ENCODE data around the gene MRE11. TPM values are rescaled to one million over a fixed set of nuclear protein-coding genes. Genes with fewer than 3 reads are reported as not detected.

The MRE11 gene
- total and polyA plus RNA-seq, 2 donors (not counting 1 experiment from before 2014, with no cell fraction given) = 5.7 to 53.5 TPM

DNA sequence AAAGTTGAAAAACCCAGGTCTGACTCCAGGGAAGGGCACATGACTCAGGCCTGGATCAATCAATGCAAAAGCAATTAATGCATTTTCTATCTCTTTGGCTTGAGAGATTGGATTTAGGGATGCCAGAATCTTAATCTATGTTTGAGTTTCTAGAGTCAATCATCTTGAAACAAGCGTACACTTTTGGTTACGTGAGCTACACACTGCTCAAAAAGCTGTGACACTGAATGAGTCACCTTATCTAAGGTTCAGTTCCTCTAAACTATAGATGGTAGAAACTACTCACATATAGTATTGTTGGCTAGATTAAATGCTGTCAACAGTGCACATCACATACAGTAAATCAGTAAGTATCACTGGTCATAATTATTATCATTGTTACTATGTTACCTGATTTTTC, 24.2 kb downstream of the MRE11 start:
- CTCF ChIA-PET = no interaction called here
- Histone ChIP-seq H3K79me2 (ENCODE audit: control insufficient read depth, insufficient read depth, low read length) (no peaks in the 10 kb centered on the region), H3K4me1 (ENCODE audit: control insufficient read depth in 2 of 2, insufficient read depth in 2 of 2, low read length in 2 of 2) (peaks cover 4 to 8% of the 10 kb centered on the region in 2 donors), H3K27me3 (replicated peaks in 1 of 4; ENCODE audit: control extremely low read depth in 1 of 4, control insufficient read depth in 3 of 4, insufficient read depth in 4 of 4, low read length in 3 of 4) (no peaks in the 10 kb centered on the region), H3K9ac (ENCODE audit: low read length) (no peak overlapping the region), H3K9me3 (ENCODE audit: control extremely low read depth in 1 of 3, control insufficient read depth in 2 of 3, insufficient read depth in 1 of 3, low read length in 2 of 3) (no peaks in the 10 kb centered on the region), H3K27ac (ENCODE audit: low read length in 2 of 2) (no peak overlapping the region), H2AFZ (ENCODE audit: insufficient read depth, low read depth, low read length, poor library complexity, severe bottlenecking) (no peak overlapping the region), H4K20me1 (ENCODE audit: control insufficient read depth, insufficient read depth, low read length, poor library complexity, severe bottlenecking) (no peaks in the 10 kb centered on the region), H3K4me3 (ENCODE audit: control extremely low read depth in 1 of 5, extremely low read depth in 1 of 5, insufficient read depth in 1 of 5, low read depth in 2 of 5, low read length in 4 of 5) (no peak overlapping the region), H3K36me3 (replicated peaks in 1 of 2; ENCODE audit: control extremely low read depth in 1 of 2, control insufficient read depth in 1 of 2, extremely low read depth in 1 of 2, insufficient read depth in 2 of 2, low read length in 1 of 2) (peaks cover 8 to 46% of the 10 kb centered on the region in 2 experiments), H3K4me2 (replicated peaks; ENCODE audit: low read depth, low read length, poor library complexity, severe bottlenecking) (no peak overlapping the region)
- POLR2A ChIA-PET = no interaction called here
- ATAC-seq (ENCODE audit: low read depth) (no peak), DNase-seq (no peak)
- intact Hi-C loops (cut with micrococcal nuclease) = no loop called here
- Mint-ChIP-seq H3K9me3 (ENCODE audit: insufficient read depth) (no peaks in the 10 kb centered on the region), H3K4me1 (peaks cover 13% of the 10 kb centered on the region), H3K4me3 (no peak overlapping the region), H3K27ac (no peak overlapping the region), H3K27me3 (no peaks in the 10 kb centered on the region)
- TF ChIP-seq EZH2 (IDR thresholded peaks at IDR 0.05; ENCODE audit: borderline replicate concordance, insufficient read depth, low read depth, low read length, poor library complexity, severe bottlenecking) = no peak
- TF ChIP-seq, protein P1, sequence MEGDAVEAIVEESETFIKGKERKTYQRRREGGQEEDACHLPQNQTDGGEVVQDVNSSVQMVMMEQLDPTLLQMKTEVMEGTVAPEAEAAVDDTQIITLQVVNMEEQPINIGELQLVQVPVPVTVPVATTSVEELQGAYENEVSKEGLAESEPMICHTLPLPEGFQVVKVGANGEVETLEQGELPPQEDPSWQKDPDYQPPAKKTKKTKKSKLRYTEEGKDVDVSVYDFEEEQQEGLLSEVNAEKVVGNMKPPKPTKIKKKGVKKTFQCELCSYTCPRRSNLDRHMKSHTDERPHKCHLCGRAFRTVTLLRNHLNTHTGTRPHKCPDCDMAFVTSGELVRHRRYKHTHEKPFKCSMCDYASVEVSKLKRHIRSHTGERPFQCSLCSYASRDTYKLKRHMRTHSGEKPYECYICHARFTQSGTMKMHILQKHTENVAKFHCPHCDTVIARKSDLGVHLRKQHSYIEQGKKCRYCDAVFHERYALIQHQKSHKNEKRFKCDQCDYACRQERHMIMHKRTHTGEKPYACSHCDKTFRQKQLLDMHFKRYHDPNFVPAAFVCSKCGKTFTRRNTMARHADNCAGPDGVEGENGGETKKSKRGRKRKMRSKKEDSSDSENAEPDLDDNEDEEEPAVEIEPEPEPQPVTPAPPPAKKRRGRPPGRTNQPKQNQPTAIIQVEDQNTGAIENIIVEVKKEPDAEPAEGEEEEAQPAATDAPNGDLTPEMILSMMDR (IDR thresholded peaks at IDR 0.05) = no peak
- WGBS (ENCODE audit: insufficient coverage) = no CpG with 5 or more reads among the region's 2 CpGs

DNA sequence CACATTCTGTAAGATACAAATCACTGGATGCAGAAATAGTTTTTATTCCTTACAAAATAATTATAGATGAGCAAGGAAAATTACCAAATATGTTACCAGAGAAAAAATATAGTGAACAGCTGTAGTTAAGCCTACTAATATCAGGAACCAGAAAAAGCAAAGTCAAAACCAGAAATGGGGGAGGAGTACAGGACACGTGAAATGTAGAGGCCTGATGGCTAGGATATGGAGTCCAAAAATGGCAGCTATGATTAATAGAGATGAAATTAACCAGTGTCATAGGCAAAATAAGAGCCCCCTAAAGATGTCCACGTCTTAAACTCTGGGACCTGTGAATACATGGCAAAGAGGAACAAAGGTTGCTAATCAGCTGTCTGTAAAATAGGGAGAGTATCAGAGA, 34.1 kb downstream of the MRE11 start:
- Histone ChIP-seq H3K27ac (ENCODE audit: low read length in 2 of 2) (no peak overlapping the region), H3K79me2 (ENCODE audit: control insufficient read depth, insufficient read depth, low read length) (no peaks in the 10 kb centered on the region), H3K36me3 (replicated peaks in 1 of 2; ENCODE audit: control extremely low read depth in 1 of 2, control insufficient read depth in 1 of 2, extremely low read depth in 1 of 2, insufficient read depth in 2 of 2, low read length in 1 of 2) (peaks cover 12 to 26% of the 10 kb centered on the region in 2 experiments), H3K27me3 (replicated peaks in 1 of 4; ENCODE audit: control extremely low read depth in 1 of 4, control insufficient read depth in 3 of 4, insufficient read depth in 4 of 4, low read length in 3 of 4) (no peaks in the 10 kb centered on the region), H3K9ac (ENCODE audit: low read length) (no peak overlapping the region), H2AFZ (ENCODE audit: insufficient read depth, low read depth, low read length, poor library complexity, severe bottlenecking) (no peak overlapping the region), H3K4me1 (ENCODE audit: control insufficient read depth in 2 of 2, insufficient read depth in 2 of 2, low read length in 2 of 2) (no peaks in the 10 kb centered on the region), H3K4me3 (ENCODE audit: control extremely low read depth in 1 of 5, extremely low read depth in 1 of 5, insufficient read depth in 1 of 5, low read depth in 2 of 5, low read length in 4 of 5) (no peak overlapping the region), H4K20me1 (ENCODE audit: control insufficient read depth, insufficient read depth, low read length, poor library complexity, severe bottlenecking) (no peaks in the 10 kb centered on the region), H3K4me2 (replicated peaks; ENCODE audit: low read depth, low read length, poor library complexity, severe bottlenecking) (no peak overlapping the region), H3K9me3 (ENCODE audit: control extremely low read depth in 1 of 3, control insufficient read depth in 2 of 3, insufficient read depth in 1 of 3, low read length in 2 of 3) (no peaks in the 10 kb centered on the region)
- Mint-ChIP-seq H3K27ac (no peak overlapping the region), H3K9me3 (ENCODE audit: insufficient read depth) (no peaks in the 10 kb centered on the region), H3K27me3 (no peaks in the 10 kb centered on the region), H3K4me1 (no peaks in the 10 kb centered on the region), H3K4me3 (no peak overlapping the region)
- POLR2A ChIA-PET = no interaction called here
- intact Hi-C loops (cut with micrococcal nuclease) = no loop called here
- DNase-seq (no peak), ATAC-seq (ENCODE audit: low read depth) (no peak)
- CTCF ChIA-PET = no interaction called here
- 86% methylated on average over 2 of the region's 2 CpGs for WGBS (ENCODE audit: insufficient coverage)
- no peak for TF ChIP-seq EZH2 (IDR thresholded peaks at IDR 0.05; ENCODE audit: borderline replicate concordance, insufficient read depth, low read depth, low read length, poor library complexity, severe bottlenecking)
- TF ChIP-seq, protein P1 (IDR thresholded peaks at IDR 0.05) = no peak

Measured in B cell (primary cell).